SK-N-MC (cell line): ENCODE results near the gene ADCY9.
"Not testable (repeated sequence)": the region's sequence is repeated elsewhere in the genome, so short reads cannot be mapped to it uniquely, and the experiment has no call there.

Experiments used
- EZH2 ChIP-seq: fragments of 200-600 bp; sonication (generic); IDR thresholded peaks from one replicate; pipeline ENCODE4 v1.6.1; 2017; ENCODE audit warnings: antibody characterized with exemption
- POLR2AphosphoS5 ChIP-seq: IDR thresholded peaks from 2 replicates; pipeline ENCODE4 v1.6.1; 2012; ENCODE audit warnings: mild to moderate bottlenecking, low read depth, low read length, borderline replicate concordance

GRCh38 chr16:4073150-4073549 lies 43.1 kb downstream of the ADCY9 start:
- not testable (repeated sequence) for TF ChIP-seq EZH2, POLR2AphosphoS5
